SK-N-SH (cell line): Measurements from ENCODE around the gene HSPBAP1.

Source experiments
- EZH2phosphoT487 ChIP-seq: fragments of 200-600 bp; sonication (generic); IDR thresholded peaks from 2 replicates; pipeline ENCODE4 v1.6.1; 2017; ENCODE audit warnings: low read depth, mixed run types, mild to moderate bottlenecking, antibody characterized with exemption, moderate library complexity, borderline replicate concordance
- POLR2AphosphoS5 ChIP-seq: IDR thresholded peaks from 2 replicates; pipeline ENCODE4 v1.6.1; 2012; ENCODE audit warnings: low read depth, low read length
- RAD21 ChIP-seq: IDR thresholded peaks from 2 replicates; pipeline ENCODE4 v1.6.1; 2012; ENCODE audit warnings: mild to moderate bottlenecking, low read length
- RFX5 ChIP-seq: IDR thresholded peaks from 2 replicates; pipeline ENCODE4 v1.6.1; 2012; ENCODE audit warnings: mild to moderate bottlenecking, improper control_type of control experiment, low read length
- RXRA ChIP-seq: IDR thresholded peaks from 2 replicates; pipeline ENCODE4 v1.4.0; 2012; ENCODE audit warnings: low read depth, mild to moderate bottlenecking, borderline replicate concordance
- TCF12 ChIP-seq: IDR thresholded peaks from 2 replicates; pipeline ENCODE4 v1.4.0; 2012
- TF ChIP-seq, protein P1 (sequence below): fragments of 200-600 bp; sonication (generic); IDR thresholded peaks from 2 replicates; pipeline ENCODE4 v1.6.1; 2017; ENCODE audit warnings: antibody characterized with exemption, mild to moderate bottlenecking, moderate library complexity
- TF ChIP-seq, protein P2 (sequence below): fragments of 150-350 bp; IDR thresholded peaks from 2 replicates; pipeline ENCODE4 v1.6.1; 2017; ENCODE audit warnings: antibody characterized with exemption, low read length, low read depth, borderline replicate concordance
- TF ChIP-seq, protein P3 (sequence below): IDR thresholded peaks from 2 replicates; pipeline ENCODE4 v1.6.1; 2012; ENCODE audit warnings: mild to moderate bottlenecking, low read depth, low read length, moderate library complexity

DNA sequence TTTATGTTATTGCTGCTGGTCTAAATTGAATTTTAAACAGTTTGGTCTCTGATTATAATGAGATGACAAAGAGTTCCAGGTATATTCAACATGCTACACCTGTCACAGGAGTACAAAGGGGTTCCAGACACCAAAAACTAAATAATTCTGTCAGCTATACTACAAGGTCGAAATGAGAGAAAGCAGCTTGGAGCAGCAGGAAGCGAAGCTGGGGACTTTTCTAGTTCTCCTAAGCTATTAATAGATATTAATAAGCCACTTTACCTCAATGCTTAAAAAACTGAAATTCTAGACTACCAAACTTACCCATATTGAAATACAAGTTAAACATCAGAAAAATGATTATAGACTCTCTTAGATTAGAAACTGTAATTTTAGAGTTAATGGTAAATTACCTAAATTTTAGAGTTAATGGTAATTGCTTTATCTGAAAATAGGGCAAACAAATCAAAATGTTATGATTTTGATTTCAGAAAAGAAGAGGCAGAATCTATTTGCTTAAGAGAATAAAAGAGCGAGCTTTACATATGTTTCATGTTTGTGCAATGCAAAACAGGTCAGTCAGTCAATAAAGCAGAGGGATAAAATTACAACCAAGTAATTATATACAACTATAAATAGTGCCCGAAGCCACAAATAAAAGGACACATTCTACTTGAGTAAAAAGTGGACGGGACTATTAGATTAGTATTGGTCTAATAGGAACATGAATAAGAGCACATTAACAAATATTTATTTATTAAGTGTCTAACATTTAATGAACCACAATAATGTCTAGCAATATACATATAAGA is 16.8 kb downstream of the HSPBAP1 start:
- TF ChIP-seq, protein P1, sequence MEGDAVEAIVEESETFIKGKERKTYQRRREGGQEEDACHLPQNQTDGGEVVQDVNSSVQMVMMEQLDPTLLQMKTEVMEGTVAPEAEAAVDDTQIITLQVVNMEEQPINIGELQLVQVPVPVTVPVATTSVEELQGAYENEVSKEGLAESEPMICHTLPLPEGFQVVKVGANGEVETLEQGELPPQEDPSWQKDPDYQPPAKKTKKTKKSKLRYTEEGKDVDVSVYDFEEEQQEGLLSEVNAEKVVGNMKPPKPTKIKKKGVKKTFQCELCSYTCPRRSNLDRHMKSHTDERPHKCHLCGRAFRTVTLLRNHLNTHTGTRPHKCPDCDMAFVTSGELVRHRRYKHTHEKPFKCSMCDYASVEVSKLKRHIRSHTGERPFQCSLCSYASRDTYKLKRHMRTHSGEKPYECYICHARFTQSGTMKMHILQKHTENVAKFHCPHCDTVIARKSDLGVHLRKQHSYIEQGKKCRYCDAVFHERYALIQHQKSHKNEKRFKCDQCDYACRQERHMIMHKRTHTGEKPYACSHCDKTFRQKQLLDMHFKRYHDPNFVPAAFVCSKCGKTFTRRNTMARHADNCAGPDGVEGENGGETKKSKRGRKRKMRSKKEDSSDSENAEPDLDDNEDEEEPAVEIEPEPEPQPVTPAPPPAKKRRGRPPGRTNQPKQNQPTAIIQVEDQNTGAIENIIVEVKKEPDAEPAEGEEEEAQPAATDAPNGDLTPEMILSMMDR = no peak
- TF ChIP-seq RFX5 = no peak
- TF ChIP-seq EZH2phosphoT487 = no peak
- no peak for TF ChIP-seq POLR2AphosphoS5
- TF ChIP-seq, protein P2, sequence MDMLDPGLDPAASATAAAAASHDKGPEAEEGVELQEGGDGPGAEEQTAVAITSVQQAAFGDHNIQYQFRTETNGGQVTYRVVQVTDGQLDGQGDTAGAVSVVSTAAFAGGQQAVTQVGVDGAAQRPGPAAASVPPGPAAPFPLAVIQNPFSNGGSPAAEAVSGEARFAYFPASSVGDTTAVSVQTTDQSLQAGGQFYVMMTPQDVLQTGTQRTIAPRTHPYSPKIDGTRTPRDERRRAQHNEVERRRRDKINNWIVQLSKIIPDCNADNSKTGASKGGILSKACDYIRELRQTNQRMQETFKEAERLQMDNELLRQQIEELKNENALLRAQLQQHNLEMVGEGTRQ = no peak
- no peak for TF ChIP-seq TCF12
- TF ChIP-seq RAD21 = no peak
- TF ChIP-seq, protein P3, sequence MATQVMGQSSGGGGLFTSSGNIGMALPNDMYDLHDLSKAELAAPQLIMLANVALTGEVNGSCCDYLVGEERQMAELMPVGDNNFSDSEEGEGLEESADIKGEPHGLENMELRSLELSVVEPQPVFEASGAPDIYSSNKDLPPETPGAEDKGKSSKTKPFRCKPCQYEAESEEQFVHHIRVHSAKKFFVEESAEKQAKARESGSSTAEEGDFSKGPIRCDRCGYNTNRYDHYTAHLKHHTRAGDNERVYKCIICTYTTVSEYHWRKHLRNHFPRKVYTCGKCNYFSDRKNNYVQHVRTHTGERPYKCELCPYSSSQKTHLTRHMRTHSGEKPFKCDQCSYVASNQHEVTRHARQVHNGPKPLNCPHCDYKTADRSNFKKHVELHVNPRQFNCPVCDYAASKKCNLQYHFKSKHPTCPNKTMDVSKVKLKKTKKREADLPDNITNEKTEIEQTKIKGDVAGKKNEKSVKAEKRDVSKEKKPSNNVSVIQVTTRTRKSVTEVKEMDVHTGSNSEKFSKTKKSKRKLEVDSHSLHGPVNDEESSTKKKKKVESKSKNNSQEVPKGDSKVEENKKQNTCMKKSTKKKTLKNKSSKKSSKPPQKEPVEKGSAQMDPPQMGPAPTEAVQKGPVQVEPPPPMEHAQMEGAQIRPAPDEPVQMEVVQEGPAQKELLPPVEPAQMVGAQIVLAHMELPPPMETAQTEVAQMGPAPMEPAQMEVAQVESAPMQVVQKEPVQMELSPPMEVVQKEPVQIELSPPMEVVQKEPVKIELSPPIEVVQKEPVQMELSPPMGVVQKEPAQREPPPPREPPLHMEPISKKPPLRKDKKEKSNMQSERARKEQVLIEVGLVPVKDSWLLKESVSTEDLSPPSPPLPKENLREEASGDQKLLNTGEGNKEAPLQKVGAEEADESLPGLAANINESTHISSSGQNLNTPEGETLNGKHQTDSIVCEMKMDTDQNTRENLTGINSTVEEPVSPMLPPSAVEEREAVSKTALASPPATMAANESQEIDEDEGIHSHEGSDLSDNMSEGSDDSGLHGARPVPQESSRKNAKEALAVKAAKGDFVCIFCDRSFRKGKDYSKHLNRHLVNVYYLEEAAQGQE = no peak
- TF ChIP-seq RXRA = no peak
